SHP77 (cell line): ENCODE measurements around the gene FBXO41.

ENCODE experiments used
- DNase-seq, 2 experiments: peaks; one replicate each; lab custom pipeline; 2025; lab: John Stamatoyannopoulos, UW

FBXO41 gene

DNA sequence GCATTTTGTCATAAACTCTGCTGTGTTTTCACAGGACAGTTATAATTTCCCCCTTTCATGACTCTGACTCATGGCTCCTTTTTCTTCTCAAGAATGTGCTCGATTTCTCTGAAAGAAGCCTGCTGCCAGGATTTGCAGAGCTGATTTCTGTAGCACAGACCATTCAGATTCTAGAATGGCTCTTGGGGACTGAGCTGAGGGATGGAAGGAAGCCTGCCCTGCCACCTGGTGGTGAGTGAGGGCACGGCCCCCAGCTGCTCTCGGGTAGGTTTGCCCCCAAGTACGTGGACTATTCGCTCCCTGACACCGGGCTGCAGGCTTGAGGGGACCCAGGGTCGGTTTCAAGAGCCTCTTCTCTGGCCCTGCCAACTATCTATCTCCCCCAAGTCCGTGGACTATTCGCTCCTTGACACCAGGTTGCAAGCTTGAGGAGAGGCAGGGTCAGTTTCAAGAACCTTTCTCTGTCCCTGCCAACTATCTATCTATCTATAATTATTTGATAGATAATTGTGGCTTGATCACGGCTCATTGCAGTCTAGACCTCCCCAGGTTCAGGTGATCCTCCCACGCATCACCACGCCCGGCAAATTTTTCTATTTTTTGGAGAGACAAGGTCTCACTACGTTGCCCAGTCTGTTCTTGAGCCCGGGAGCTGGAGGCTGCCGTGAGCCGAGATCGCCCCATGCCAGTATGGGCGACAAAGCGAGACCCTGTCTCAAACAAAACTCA is 71.7 kb downstream of the FBXO41 start:
- peak; percentile 71 to 76 for DNase-seq

DNA sequence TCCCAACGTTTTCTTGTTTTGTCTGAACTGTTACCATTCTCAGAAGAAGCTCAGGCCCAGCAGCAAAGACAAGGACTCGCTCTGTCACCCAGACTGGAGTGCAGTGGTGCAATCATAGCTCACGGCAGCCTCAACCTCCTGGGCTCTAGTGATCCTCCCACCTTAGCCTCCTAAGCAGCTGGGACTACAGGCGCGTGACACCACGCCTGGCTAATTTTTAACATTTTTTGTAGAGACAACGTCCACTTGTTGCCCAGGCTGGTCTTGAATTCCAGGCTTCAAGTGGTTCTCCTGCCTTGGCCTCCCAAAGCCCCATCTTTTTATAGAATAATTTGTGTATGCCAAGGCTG is 72.2 kb downstream of the FBXO41 start:
- DNase-seq: no peak

- no peak for DNase-seq
Observed at GRCh38 chr2:73210696-73211095, 73.6 kb downstream of the FBXO41 start.

- no peak for DNase-seq
Observed at GRCh38 chr2:73210019-73210418, 74.3 kb downstream of the FBXO41 start.

GRCh38 chr2:73208258-73208657 is 76.0 kb downstream of the FBXO41 start:
- no peak for DNase-seq

DNA sequence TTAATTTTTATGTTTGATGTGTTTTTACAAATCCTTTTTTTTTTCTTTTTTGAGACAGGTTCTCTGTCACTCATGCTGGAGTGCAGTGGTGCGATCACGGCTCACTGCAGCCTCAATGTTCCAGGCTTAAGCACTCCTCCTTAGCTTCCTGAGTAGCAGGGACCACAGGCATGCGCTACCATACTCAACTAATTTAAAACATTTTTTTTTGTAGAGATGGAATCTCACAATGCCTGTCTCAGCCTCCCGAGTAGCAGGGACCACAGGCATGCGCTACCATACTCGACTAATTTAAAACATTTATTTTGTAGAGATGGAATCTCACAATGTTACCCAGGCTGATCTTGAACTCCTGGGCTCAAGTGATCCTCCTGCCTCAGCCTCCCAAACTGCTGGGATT is 78.7 kb downstream of the FBXO41 start:
- DNase-seq: no peak
